GM10266 (cell line): ENCODE results near the gene MOV10.

Experiments
- DNase-seq: peaks from one replicate; pipeline ENCODE4 v3.0.0; 2012; ENCODE audit errors: extremely low spot score
- CTCF ChIP-seq: IDR thresholded peaks from 2 replicates; pipeline ENCODE4 v1.5.1; 2012; ENCODE audit warnings: mild to moderate bottlenecking, low read depth; ENCODE audit not compliant: control insufficient read depth, insufficient read depth; ENCODE audit errors: missing control alignments

MOV10 gene

DNA sequence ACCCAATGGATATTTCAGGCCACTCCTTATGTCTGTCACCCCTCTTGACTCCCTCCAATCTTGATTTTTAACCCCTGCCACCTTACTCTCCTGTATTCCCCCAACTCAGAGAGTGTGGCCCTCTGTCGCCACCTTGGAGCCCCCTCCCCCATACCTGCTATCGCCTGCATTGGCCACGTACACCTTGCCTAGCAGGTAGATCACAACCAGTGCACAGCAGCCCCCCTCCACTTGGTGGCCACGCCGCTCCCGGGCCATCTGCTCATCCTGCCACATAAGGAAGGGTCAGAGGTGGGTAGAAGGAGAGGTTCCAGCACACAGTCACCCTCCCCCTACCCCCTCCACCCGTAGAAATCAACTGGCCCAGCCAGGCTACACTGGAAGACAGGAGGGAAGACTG is 37.7 kb downstream of the MOV10 start:
- DNase-seq: no peak
- TF ChIP-seq CTCF: no peak

DNA sequence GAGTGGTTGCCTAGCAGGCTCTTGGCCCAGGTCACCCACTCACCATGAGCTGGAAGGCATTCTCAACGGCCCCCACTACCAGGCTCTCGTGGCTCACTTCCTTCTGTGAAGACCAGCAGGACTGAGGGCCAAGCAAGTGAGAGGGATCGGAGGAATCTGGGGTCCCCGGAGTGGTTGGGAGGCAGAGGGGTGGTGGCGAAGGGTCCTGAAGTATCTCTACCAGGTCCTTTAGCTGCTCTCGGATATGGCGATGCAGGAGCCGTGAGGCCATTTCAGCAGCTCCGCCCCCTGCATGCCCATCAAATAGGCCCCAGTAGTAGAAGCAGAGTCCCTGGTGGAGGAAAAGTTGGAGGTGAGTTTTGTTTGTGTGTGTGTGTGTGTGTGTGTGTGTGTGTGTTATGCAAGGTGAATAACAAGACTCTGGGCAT is 38.3 kb downstream of the MOV10 start:
- TF ChIP-seq CTCF: no peak
- no peak for DNase-seq

DNA sequence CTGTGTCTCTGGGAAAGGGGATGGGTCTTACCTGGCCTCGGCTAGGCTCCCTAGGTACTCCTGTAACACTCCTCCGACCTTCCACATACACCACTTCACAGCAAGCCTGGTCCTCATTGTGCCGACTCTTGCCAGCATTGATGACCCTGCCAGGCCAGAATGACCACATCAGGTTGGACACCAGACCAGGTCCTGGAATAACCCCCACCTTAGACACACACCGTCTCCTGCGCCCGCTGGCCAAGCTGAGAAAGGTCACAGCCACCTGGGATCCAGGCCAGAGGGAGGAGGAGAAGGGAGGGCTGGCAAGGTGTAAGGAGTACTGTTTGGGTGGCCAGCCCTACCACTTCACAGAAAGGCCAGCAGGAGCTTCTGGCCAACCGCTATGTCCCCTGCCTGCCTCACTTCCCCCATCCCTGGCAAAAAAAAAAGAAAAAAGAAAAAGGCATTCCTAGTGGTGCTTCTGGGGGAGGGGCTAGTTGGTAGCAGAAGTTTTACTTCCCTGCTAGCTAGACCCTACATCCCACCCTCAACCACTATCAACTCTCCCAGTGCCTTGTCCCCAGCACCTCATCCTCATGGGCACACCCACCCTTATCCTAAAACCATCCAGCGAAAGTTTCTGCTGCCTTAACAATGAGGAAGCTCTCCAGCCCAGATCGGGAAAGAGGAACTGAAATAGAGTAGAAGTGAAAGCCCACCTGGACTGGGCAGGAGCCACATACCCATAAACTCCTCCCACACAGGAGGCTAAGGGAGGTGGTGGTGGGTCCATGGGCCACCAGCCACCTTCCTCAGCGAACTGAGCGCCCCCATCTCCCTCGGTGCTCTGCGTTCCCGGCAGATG is 39.2 kb downstream of the MOV10 start:
- DNase-seq: no peak

GRCh38 chr1:112714313-112715263 is 40.1 kb downstream of the MOV10 start:
- TF ChIP-seq CTCF: no peak
- DNase-seq: no peak

More for the DNA sequence above, 39.2 kb downstream of the MOV10 start:
- no peak for TF ChIP-seq CTCF

DNA sequence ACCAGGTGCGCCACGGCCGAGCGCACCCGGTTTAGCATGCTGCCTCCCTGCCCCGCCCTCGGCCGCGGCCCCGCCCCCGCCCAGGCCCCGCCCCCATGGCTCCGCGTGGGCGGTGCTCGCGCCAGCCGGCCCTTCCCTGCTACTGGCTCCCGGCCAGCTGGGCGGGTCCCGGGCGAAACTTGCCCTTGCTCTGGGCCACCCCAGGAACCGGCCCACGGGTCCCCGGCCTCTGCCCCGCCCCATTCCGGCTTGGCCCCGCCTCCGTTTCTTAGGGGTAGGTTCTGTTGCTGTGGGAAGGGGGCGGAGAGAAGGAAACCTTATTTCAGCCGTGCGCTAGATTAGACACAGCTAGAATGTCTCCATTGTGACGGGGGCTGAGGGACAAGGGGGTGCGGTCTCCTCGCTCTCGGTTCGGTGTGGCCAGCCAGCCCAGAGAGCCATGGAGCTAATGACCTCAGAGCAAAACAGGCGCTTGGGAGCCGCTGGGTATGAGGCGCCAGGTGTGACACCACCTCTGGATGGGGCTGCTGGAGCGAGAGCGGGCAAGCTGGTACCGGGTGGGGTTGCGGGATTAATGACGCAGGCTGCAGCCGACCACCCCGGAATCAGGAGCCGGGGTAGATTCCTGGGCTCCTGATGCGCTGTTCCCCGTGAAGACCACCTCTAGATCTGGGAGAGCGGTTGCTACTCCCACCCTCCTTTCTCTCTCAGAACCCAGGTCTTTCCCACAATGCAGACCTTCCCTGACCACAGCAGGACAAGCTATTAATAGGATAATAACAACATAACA is 41.0 kb downstream of the MOV10 start, which contains the start of gene PPM1J:
Gene PPM1J, minus strand, starts transcription at position 69 of the 790 bp plus-strand sequence. Its CDS starts 31 bp downstream, at position 38.
- TF ChIP-seq CTCF: no peak

DNA sequence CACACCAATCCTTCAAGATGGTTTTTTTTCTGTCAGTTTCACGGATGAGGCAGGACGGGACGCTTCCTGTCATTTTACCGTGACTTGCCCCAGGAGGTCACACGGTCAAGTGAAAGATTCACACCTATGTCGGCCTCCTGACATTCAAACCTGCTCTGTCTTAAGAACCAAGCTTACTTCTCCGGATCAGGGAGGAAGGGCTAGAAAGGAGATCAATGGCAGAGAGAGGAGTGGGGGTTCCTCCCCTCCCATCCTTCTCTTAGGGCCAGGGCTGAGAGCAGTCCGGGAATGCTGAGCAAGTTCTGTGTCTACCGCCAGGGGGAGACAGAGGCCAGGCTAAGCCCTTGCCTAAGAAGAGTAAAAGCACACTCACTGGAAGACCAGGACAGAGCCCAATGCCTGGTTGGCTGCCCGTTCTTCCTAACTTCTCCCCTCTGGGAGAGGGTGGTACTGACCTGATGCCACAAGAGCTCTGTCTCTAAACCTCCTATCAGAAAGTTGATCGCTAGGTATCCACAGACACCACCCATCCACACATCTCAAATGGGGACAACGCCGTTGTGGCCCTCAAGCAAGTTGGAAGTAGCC is 41.8 kb downstream of the MOV10 start:
- DNase-seq: peak; percentile 85

More for the DNA sequence above, 41.0 kb downstream of the MOV10 start, which contains the start of gene PPM1J:
- peak; percentile 98 for DNase-seq

More for the DNA sequence above, 41.8 kb downstream of the MOV10 start:
- TF ChIP-seq CTCF: peak; percentile 95
